GM04504 (cell line): ENCODE measurements around the gene LIG3.
"Not testable (repeated sequence)": the region's sequence is repeated elsewhere in the genome, so short reads cannot be mapped to it uniquely, and the experiment has no call there.

ENCODE experiments used
- DNase-seq: peaks from one replicate; pipeline ENCODE4 v3.0.0-alpha.2; 2012; ENCODE audit warnings: low read depth

LIG3 gene

DNA sequence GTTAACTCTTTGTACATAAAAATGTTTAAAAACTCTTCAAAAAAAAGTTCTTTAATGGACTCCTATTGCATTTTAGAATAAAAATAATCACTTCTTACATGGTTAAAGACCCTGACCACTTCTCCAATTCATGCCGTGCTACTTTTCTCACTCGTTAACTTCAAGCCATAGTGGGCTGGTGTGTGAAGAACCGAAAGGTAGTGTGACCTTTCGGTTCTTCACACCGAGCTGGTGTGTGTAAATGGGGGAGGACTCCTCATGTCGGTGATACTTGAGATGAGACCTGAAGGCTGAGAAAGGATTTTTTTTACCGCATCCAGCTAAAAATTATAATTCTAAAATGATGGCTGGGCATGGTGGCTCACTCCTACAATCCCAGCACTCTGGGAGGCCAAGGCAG, 61.1 kb downstream of the LIG3 start:
- no peak for DNase-seq

DNA sequence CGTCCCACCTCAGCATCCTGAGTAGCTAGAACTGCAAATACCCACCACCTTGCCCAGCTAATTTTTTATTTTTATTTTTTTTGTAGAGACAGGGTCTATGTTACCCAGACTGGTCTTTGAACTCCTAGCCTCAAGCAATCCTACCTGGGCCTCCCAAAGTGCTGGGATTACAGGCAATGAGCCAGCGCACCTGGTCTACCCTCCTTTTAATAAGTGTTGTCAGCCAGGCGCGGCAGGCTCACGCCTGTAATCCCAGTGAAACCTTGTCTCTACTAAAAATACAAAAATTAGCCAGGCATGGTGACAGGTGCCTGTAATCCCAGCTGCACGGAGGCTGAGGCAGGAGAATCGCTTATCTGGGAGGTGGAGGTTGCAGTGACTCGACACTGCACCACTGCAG, 63.9 kb downstream of the LIG3 start:
- no peak for DNase-seq

DNA sequence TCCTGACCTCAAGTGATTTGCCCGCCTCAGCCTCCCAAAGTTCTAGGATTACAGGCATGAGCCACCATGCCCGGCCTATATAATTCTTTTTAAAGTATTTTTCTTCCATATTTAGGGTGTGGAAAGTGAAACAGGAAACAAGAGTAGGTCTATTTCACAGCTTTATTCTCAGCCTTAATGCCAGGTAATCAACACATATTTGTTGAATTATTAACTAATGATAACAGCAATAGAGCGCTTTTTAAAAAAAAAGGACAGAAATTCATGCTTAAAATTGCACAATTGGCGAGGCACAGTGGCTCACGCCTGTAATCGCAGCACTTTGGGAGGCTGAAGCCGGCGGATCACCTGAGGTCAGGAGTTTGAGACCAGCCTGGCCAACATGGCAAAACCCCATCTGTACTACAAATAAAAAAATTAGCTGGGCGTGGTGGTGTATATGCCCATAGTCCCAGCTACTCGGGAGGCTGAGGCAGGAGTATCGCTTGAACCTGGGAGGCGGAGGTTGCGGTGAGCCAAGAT, 65.2 kb downstream of the LIG3 start:
- not testable (repeated sequence) for DNase-seq

DNA sequence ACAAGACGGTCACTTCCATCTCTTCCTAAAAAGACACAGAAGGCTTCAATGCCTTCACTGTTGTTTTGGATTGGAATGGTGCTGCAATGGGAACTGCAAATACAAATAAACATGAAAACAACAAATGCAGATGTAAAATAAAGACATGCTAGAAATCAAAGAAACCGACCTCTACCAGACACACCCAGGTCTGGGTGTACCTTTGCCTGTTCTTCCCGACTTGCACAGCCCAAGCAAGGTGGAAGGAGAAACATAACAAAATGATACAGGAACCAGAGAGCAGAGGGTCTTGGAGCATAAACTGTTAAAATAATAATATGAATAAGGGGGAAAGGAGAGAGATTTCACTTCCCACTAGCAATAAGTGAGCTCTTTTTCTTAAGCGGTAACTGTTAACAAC, 65.9 kb downstream of the LIG3 start:
- no peak for DNase-seq

DNA sequence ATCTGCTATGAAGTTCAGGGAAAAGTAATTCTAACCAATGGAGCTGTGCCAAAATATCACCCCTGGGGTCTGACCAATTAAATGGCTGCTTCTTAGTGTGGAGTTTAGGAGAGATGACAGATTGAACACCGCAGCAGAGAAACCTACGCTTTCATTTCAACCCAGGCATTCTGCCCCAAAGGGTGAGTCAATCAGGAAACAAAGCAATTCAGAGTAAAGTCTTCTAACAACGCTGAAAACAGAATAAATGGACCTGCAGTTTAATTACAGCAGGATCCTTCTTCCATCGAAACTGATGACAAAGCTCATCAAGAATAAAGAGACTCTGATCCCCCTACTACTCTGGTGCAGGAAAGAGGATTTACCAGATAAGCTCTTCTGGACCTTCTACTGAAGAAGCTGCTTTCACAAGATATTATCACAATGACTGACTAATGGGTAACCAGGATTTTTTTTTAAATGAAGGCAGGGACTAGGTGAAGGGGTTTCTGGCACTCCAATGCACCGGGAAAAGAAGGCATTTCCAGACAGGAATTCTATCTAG, 66.5 kb downstream of the LIG3 start:
- DNase-seq: peak; percentile 41

DNA sequence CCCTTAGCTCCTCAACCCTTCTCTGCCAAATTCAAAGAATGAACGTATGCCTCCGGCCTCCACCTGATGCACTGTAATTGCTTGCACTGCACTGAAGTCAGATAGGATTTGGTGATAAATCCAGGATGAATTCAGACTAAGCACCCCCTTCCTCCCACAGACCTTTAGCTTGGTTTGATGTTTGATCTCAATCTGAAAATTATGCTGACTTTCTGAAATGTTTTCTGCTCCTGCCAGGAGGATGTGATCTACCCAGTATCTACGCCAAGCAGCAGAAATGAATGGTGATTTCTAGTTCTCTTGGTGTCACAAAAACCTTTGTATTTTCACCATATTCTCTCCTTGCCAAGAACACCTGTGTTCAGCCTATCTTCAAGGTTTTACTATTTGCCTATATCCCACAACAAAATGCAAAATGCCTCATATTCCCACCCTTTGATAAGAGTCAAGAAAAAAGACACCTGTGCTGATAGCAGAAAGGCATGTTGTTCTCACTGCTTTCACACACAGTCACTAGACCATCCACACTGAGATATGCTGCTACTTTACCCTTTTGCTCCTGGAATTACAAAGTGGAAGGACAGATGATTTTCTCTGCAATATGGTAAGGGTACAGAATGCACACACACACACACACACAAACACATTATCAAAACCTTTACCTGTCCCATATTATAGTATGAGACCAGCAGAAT, 68.5 kb downstream of the LIG3 start:
- DNase-seq: no peak

DNA sequence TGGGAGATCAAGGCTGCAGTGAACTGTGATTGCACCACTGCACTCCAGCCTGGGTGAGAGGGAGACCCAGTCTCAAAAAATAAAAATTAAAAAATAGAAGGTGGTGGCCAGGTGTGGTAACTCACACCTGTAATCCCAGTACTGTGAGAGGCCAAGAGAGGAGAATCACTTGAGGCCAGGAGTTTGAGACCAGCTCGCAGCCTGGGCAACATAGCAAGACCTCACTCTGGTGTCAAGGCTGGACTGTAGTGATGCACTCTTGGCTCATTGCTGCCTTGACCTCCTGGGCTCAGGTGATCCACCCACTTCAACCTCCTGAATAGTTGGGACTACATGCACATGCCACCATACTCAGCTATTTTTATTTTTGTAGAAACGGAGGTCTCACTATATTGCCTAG, 69.9 kb downstream of the LIG3 start:
- DNase-seq: no peak

DNA sequence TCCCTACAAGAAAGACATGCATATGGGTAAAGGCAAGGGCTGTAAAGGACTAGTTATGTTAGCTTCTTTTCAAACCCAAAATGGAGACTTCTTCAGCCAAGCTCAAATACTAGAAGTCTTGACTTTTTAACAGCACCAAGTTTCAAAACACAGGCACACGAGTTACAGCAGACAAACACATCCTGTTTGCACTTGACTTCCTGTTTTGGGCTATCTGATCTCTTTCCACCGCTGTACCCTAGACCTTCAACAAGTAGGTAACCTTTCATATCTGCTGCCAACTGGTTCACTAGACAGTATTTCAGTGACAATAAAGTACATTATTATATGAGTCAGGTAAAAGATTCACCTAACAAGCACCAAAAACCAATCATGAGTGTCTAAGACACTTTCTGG, 70.9 kb downstream of the LIG3 start:
- no peak for DNase-seq

DNA sequence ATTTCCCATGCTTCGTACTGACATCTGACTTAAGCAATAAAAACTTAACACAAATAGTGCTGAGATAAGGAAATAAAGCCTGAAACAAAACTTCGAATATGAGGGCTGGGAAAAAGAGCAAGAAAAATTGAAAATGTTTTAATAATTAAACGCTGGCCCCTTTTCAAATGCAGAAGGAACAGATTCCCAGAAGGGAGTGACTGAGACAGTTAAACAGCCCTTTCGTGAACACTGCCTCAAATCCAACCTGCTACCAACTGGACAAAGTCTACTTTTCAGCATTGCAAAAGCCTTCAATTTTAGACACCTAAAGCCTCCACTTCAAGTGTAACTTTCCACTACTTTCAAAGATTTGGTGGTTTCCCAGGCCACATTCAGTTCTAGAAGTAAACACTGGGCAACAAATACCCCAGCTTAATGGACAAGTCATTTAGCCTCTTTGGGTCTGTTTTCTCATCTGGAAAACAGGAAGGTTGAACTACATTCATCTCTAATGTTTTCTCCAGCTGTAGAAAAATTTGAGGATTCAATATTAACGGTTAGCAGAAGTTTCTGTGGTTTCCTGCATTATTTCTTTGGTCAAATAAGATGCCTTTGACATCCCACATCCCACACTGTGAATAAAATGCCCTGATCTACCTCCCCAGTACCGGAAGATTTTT, 71.4 kb downstream of the LIG3 start:
- DNase-seq: no peak

DNA sequence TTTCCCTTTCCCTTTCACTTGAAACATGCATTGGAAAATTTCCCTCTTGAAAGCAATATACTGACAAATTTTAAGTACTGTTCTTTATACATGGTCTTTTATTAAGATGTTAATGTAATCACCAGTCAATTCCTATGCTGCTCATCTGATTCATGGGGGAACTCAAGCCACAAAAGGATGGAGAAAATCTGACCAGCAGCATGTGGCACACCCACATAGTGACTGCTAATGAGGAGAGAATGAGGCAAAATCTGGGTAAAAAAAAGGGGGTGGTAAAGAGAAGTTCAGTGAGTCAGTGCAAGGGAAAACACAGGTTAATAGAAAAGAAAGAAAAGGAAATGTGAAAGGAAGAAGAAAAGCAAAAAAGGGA, 71.9 kb downstream of the LIG3 start:
- peak; percentile 18 for DNase-seq

DNA sequence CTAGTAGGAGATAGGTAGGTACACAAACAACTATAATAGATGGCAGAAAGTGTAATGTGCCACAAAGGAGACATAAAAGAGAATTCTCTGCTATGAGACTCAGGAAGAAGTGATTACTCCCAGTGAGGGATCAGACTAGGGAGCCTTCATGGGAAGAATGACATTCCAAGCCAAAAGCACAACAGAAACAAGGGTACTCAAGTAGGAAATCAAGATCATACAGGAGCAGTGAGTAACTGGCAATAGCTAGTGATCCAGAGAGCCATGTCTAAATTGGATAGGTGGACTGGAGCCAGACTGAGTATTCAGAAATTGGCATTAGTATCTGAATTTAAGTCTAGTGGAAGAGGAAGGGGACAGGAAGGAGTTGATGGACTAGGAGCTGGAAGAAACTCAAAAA, 72.5 kb downstream of the LIG3 start:
- no peak for DNase-seq

DNA sequence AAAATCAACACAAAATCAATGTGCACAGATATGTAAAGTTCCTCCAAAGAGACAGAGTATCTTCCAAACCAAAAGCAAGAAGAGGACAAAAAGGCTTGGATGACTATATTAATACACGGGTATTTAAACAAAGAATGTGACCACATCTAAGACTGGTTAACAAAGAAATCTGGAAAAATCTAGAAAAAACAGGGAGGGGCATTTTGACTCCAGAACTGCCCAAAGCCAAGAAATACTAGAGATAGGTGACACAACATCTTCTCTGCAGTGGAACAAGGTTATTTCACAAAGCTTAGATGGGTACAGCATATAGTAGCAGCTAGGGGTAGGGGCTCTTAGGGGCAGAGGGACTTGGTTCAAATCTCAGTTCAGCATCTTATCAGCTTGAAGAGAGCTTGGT, 72.9 kb downstream of the LIG3 start:
- no peak for DNase-seq

DNA sequence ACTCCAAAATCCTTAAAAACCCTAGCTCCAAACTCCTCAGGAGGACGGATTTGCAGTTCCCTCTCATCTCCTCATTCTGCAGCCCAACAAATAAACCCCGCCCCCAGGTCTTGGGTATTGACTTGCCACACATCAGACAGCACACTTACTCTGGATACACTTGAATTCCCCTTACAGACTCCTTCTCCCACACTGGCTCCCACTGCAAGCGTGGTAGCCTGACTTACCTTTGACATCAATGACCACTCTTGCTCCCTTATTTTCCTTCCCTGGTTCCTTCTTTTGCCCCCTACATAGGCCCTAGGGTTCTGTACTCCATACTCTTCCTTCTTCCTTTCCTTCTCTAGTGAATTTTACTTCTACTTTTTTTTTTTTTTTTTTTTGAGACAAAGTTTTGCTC, 75.7 kb downstream of the LIG3 start:
- DNase-seq: no peak

DNA sequence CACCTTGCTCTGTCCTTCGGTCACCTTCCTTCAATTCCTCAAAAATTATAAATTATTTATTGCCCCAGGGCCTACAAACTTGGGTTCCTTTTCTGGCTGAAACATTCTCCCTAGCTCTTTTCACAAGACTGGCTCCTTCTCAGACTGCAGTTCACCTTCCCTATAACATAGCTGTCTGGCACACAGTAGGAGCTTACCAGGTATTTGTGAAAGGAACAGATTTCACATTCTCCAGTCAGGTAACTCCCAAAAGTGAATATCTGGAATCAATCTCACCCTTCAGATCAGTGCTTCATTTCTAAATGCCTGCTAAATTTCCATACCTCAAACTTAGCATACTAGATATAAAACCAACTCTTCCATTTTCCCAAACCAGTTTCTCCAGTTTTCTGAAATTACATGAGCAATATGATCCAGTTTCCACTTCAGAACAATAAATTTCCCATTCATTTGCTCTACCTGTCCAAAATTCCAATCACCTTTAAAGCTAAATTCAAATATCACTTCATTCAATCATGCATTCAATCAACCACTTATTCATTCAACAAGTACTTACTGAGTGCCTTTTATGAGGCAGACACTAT, 77.1 kb downstream of the LIG3 start:
- DNase-seq: no peak
